Nephron (organoid): Measurements from ENCODE around the gene WNT9B.

Experiments
- H3K27ac Mint-ChIP-seq, 3 experiments: 2 replicates each; pipeline ENCODE4 v1.8.0; 2020; ENCODE audit warnings: mixed read lengths in 3 of 3, mild to moderate bottlenecking in 2 of 3, moderate library complexity in 1 of 3
- H3K27me3 Mint-ChIP-seq: 2 replicates; pipeline ENCODE4 v1.8.0; 2021; ENCODE audit warnings: low read depth, mild to moderate bottlenecking, moderate library complexity, mixed read lengths
- H3K36me3 Mint-ChIP-seq: 2 replicates; pipeline ENCODE4 v1.8.0; 2020; ENCODE audit warnings: low read depth, mixed read lengths
- H3K4me1 Mint-ChIP-seq: 2 replicates; pipeline ENCODE4 v1.8.0; 2020; ENCODE audit warnings: mixed read lengths
- H3K4me3 Mint-ChIP-seq, 3 experiments: 2 replicates each; pipeline ENCODE4 v1.8.0; 2020; ENCODE audit warnings: mild to moderate bottlenecking in 3 of 3, mixed read lengths in 3 of 3, moderate library complexity in 2 of 3
- H3K9me3 Mint-ChIP-seq: 2 replicates; pipeline ENCODE4 v1.8.0; 2020; ENCODE audit warnings: mixed read lengths
- CTCF ChIP-seq, 3 experiments: fragments of 200-600 bp; sonication (generic); IDR thresholded peaks; one replicate each; pipeline ENCODE4 v1.5.0; 2021; ENCODE audit warnings: antibody characterized with exemption in 3 of 3; ENCODE audit not compliant: unreplicated experiment in 3 of 3

WNT9B gene

GRCh38 chr17:46869975-46870803 lies 18.8 kb downstream of the WNT9B start:
- no peak for TF ChIP-seq CTCF (IDR thresholded peaks at IDR 0.05; ENCODE audit: unreplicated experiment in 3 of 3)
- no peaks in the 10 kb centered on the region for H3K36me3 Mint-ChIP-seq

GRCh38 chr17:46872421-46872820 lies 21.0 kb downstream of the WNT9B start:
- H3K27me3 Mint-ChIP-seq = peaks cover 7% of the 10 kb centered on the region
- no peak overlapping the region for H3K4me3 Mint-ChIP-seq
- H3K36me3 Mint-ChIP-seq = no peaks in the 10 kb centered on the region
- no peak for TF ChIP-seq CTCF (IDR thresholded peaks at IDR 0.05; ENCODE audit: unreplicated experiment in 3 of 3)
- no peaks in the 10 kb centered on the region for H3K9me3 Mint-ChIP-seq
- H3K4me1 Mint-ChIP-seq = peaks cover 4% of the 10 kb centered on the region
- no peak overlapping the region for H3K27ac Mint-ChIP-seq

More at GRCh38 chr17:46869975-46870803, 18.8 kb downstream of the WNT9B start:
- Mint-ChIP-seq H3K4me3 (no peak overlapping the region), H3K9me3 (no peaks in the 10 kb centered on the region), H3K4me1 (peaks cover 4% of the 10 kb centered on the region), H3K27me3 (peaks cover 17% of the 10 kb centered on the region), H3K27ac (peak overlapping the region in 2 of 3 experiments; percentile 70 to 81)

- H3K4me3 Mint-ChIP-seq = no peak overlapping the region
- TF ChIP-seq CTCF (IDR thresholded peaks at IDR 0.05; ENCODE audit: unreplicated experiment in 3 of 3) = no peak
- H3K9me3 Mint-ChIP-seq = no peaks in the 10 kb centered on the region
These were observed 22.7 kb downstream of the WNT9B start for GRCh38 chr17:46873941-46874645.

GRCh38 chr17:46874906-46875305 lies 23.5 kb downstream of the WNT9B start:
- Mint-ChIP-seq H3K27me3 (peaks cover 8% of the 10 kb centered on the region), H3K9me3 (no peaks in the 10 kb centered on the region), H3K36me3 (no peaks in the 10 kb centered on the region), H3K27ac (no peak overlapping the region), H3K4me1 (peaks cover 4% of the 10 kb centered on the region), H3K4me3 (no peak overlapping the region)
- TF ChIP-seq CTCF (IDR thresholded peaks at IDR 0.05; ENCODE audit: unreplicated experiment in 3 of 3) = no peak

More at GRCh38 chr17:46873941-46874645, 22.7 kb downstream of the WNT9B start:
- peaks cover 4% of the 10 kb centered on the region for H3K4me1 Mint-ChIP-seq
- no peaks in the 10 kb centered on the region for H3K36me3 Mint-ChIP-seq
- H3K27me3 Mint-ChIP-seq = peaks cover 12% of the 10 kb centered on the region
- H3K27ac Mint-ChIP-seq = no peak overlapping the region

- H3K27me3 Mint-ChIP-seq = peaks cover 8% of the 10 kb centered on the region
These were observed 24.5 kb downstream of the WNT9B start for GRCh38 chr17:46875849-46876352.

More at GRCh38 chr17:46875849-46876352, 24.5 kb downstream of the WNT9B start:
- Mint-ChIP-seq H3K9me3 (no peaks in the 10 kb centered on the region), H3K4me1 (no peaks in the 10 kb centered on the region), H3K27ac (no peak overlapping the region), H3K4me3 (no peak overlapping the region), H3K36me3 (no peaks in the 10 kb centered on the region)
- no peak for TF ChIP-seq CTCF (IDR thresholded peaks at IDR 0.05; ENCODE audit: unreplicated experiment in 3 of 3)
